CD8-positive, alpha-beta memory T cell (primary cell): ENCODE data around the gene FBXW7. TPM values are rescaled to one million over a fixed set of nuclear protein-coding genes. Genes with fewer than 3 reads are reported as not detected.

Source experiments
- CTCF ChIA-PET: fragments of 350-600 bp; sonication (Branson Sonifier 250); formaldehyde crosslinking; loops from one replicate; lab custom pipeline; 2021; ENCODE audit warnings: antibody characterized with exemption; lab: Charles Lee
- POLR2A ChIA-PET: fragments of 350-600 bp; sonication (Branson Sonifier 250); formaldehyde crosslinking; loops from one replicate; lab custom pipeline; 2021; ENCODE audit warnings: antibody characterized with exemption; lab: Charles Lee
- DNase-seq, 5 donors: peaks; one replicate each; pipeline versions ENCODE4 v3.0.0 to v3.0.0-alpha.2; 2020 to 2022; ENCODE audit warnings: mixed read lengths in 1 of 5
- H3K27ac ChIP-seq: one replicate; pipeline ENCODE4 v1.7.0; 2013; ENCODE audit warnings: low read depth, mild to moderate bottlenecking, low read length, moderate library complexity
- H3K27me3 ChIP-seq: 2 replicates; pipeline ENCODE4 v1.7.0; 2013; ENCODE audit warnings: low read length, mild to moderate bottlenecking; ENCODE audit not compliant: insufficient read depth, poor library complexity, severe bottlenecking
- H3K36me3 ChIP-seq: 2 replicates; pipeline ENCODE4 v1.7.0; 2013; ENCODE audit warnings: mild to moderate bottlenecking, low read length, moderate library complexity; ENCODE audit not compliant: insufficient read depth
- H3K4me1 ChIP-seq: 2 replicates; pipeline ENCODE4 v1.7.0; 2013; ENCODE audit warnings: mild to moderate bottlenecking, low read length, moderate library complexity; ENCODE audit not compliant: insufficient read depth
- H3K4me3 ChIP-seq: 2 replicates; pipeline ENCODE4 v1.7.0; 2013; ENCODE audit warnings: mild to moderate bottlenecking, low read length
- H3K9me3 ChIP-seq: 2 replicates; pipeline ENCODE4 v1.7.0; 2013; ENCODE audit warnings: mild to moderate bottlenecking, low read length
- H3K27ac Mint-ChIP-seq, 8 donors: one replicate each; pipeline ENCODE4 v1.8.0; 2020 to 2021; ENCODE audit warnings: mixed read lengths in 8 of 8, mild to moderate bottlenecking in 6 of 8, inconsistent platforms in 3 of 8, moderate library complexity in 3 of 8
- H3K27me3 Mint-ChIP-seq, 2 donors: one replicate each; pipeline ENCODE4 v1.8.0; 2020 to 2021; ENCODE audit warnings: mixed read lengths in 2 of 2, mild to moderate bottlenecking in 1 of 2, moderate library complexity in 1 of 2
- H3K36me3 Mint-ChIP-seq, 3 donors: one replicate each; pipeline ENCODE4 v1.8.0; 2020 to 2021; ENCODE audit warnings: mixed read lengths in 3 of 3, inconsistent platforms in 1 of 3, mild to moderate bottlenecking in 1 of 3
- H3K4me1 Mint-ChIP-seq, 3 donors: one replicate each; pipeline ENCODE4 v1.8.0; 2020 to 2021; ENCODE audit warnings: mixed read lengths in 3 of 3, inconsistent platforms in 1 of 3, mild to moderate bottlenecking in 1 of 3
- H3K4me3 Mint-ChIP-seq, 7 donors: one replicate each; pipeline ENCODE4 v1.8.0; 2020 to 2021; ENCODE audit warnings: mixed read lengths in 7 of 7, mild to moderate bottlenecking in 6 of 7, moderate library complexity in 4 of 7, inconsistent platforms in 2 of 7
- H3K9me3 Mint-ChIP-seq, 5 donors: one replicate each; pipeline ENCODE4 v1.8.0; 2020 to 2022; ENCODE audit warnings: mixed read lengths in 5 of 5, mild to moderate bottlenecking in 3 of 5, moderate library complexity in 2 of 5, inconsistent platforms in 1 of 5
- polyA plus RNA-seq: library from polyadenylated mRNA; unstranded; fragments of 300-500 nt; fragmentation: Illumina TruSeq; gene quantifications from one replicate; pipeline ENCODE4 v1.2.3, GENCODE V29; 2021
- total RNA-seq, 2 experiments: library from RNA; stranded (reverse); gene quantifications; one replicate each; pipeline ENCODE4 v1.2.3, GENCODE V29; 2021

FBXW7 gene
- total and polyA plus RNA-seq, 3 experiments from 2014 or later, result 42.7 to 54.3 (median 46.6) TPM

DNA sequence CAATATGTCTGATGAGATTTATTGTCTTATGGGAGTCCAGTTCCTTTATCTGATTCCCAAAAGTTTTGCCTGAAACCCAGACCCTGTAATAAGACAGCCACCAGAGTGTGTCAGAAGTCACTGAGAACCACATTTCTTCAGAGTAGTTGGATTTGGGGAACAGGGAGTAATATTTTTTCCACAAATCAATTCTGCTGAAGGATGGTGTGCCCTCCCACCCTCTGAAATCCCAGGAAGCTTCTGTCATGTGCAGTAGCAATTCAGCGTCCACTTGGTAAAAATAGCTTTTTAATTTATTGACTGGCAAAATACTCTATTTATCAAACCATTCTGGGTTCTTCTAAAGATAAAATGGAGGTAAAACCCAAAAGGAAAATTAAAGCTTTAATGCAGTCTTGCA is 229.4 kb downstream of the FBXW7 start:
- Mint-ChIP-seq H3K4me3 (no peak overlapping the region), H3K9me3 (no peaks in the 10 kb centered on the region), H3K36me3 (peaks cover 0 to 9% (median 4%) of the 10 kb centered on the region in 3 donors), H3K4me1 (no peaks in the 10 kb centered on the region), H3K27me3 (peaks cover 0 to 1% of the 10 kb centered on the region in 2 donors), H3K27ac (no peak overlapping the region)
- Histone ChIP-seq H3K4me3 (no peak overlapping the region), H3K27ac (no peak overlapping the region), H3K4me1 (no peaks in the 10 kb centered on the region), H3K9me3 (no peaks in the 10 kb centered on the region), H3K36me3 (no peaks in the 10 kb centered on the region), H3K27me3 (no peaks in the 10 kb centered on the region)
- ChIA-PET CTCF (no interaction called here), POLR2A (no interaction called here)
- DNase-seq, result no peak

DNA sequence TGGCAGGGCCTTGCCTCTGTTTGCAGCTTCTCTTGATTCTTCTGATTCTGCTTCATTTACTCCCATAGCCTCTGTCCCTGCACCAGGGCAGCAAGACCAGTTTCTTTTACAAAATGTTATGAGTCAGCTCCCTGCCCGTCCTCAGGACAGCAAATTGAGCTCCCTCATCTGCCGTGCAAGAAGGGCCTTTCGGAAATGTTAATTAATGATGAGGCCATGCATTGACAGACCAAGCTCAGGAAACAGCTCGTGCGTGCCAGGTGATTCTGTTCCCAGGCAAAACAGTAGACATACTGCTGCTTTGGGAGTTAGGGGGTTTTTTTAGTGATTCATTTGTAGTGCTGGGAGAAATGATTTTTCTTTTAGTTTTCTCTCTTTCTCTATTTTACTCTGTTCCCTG is 231.7 kb downstream of the FBXW7 start:
- DNase-seq, result no peak
- H3K9me3 Mint-ChIP-seq, result no peaks in the 10 kb centered on the region
- CTCF ChIA-PET, result no interaction called here
- Histone ChIP-seq H3K36me3 (no peaks in the 10 kb centered on the region), H3K9me3 (no peaks in the 10 kb centered on the region), H3K27ac (no peak overlapping the region), H3K4me3 (no peak overlapping the region), H3K27me3 (no peaks in the 10 kb centered on the region), H3K4me1 (no peaks in the 10 kb centered on the region)
- no peak overlapping the region for H3K4me3 Mint-ChIP-seq
- no peak overlapping the region for H3K27ac Mint-ChIP-seq
- peaks cover 0 to 9% (median 1%) of the 10 kb centered on the region in 3 donors for H3K36me3 Mint-ChIP-seq
- POLR2A ChIA-PET, result no interaction called here
- no peaks in the 10 kb centered on the region for H3K4me1 Mint-ChIP-seq
- peaks cover 1 to 3% of the 10 kb centered on the region in 2 donors for H3K27me3 Mint-ChIP-seq

DNA sequence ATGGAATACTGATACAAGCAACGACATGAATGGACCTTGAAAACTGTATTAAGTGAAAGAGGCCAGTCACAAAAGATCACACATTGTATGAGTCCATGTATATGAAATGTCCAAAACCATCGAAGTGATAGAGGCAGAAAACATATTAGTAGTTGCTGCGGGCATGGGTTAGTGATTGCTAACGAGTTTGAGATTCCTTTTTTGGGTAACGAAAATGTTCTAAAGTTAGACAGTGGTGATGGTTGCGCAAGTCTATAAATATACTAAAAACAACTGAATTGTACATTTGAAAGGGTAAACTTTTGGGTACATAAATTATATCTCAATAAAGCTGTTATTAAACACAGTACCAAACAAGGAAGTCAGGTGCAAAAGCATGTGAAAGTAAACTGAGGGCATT is 234.5 kb downstream of the FBXW7 start:
- H3K4me3 ChIP-seq, result no peak overlapping the region
- no peaks in the 10 kb centered on the region for H3K4me1 Mint-ChIP-seq
- H3K36me3 ChIP-seq, result no peaks in the 10 kb centered on the region
- peaks cover 0 to 12% (median 0%) of the 10 kb centered on the region in 3 donors for H3K36me3 Mint-ChIP-seq
- H3K27me3 Mint-ChIP-seq, result peaks cover 3% of the 10 kb centered on the region in 2 donors
- no peak overlapping the region for H3K27ac ChIP-seq
- no peaks in the 10 kb centered on the region for H3K9me3 ChIP-seq
- POLR2A ChIA-PET, result no interaction called here
- H3K4me1 ChIP-seq, result no peaks in the 10 kb centered on the region
- H3K27me3 ChIP-seq, result no peaks in the 10 kb centered on the region
- no peak overlapping the region for H3K27ac Mint-ChIP-seq
- CTCF ChIA-PET, result no interaction called here
- no peaks in the 10 kb centered on the region for H3K9me3 Mint-ChIP-seq
- no peak for DNase-seq
- no peak overlapping the region for H3K4me3 Mint-ChIP-seq

DNA sequence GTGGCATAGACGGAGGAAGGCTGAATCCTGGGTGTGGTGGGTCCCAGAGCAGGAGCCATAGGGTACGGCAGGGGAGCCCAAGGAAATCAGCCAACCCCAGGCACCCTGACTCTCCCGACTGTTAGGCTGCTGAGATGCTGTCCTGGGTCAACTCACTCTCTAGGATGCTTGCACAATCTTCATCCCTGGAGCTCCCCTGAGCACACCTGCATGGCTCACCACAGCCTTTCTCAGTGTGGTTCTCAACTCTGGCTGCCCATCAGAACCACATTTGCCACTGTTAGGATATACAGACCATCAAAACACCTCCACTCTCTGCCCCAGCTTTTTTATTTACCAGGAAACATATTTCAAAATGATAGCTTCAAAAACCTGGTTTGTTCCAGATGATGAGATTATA is 236.3 kb downstream of the FBXW7 start:
- Histone ChIP-seq H3K4me1 (no peaks in the 10 kb centered on the region), H3K9me3 (no peaks in the 10 kb centered on the region), H3K27me3 (no peaks in the 10 kb centered on the region), H3K4me3 (no peak overlapping the region), H3K27ac (no peak overlapping the region), H3K36me3 (no peaks in the 10 kb centered on the region)
- no peak for DNase-seq
- Mint-ChIP-seq H3K27me3 (peaks cover 3% of the 10 kb centered on the region in 2 donors), H3K4me1 (no peaks in the 10 kb centered on the region), H3K9me3 (no peaks in the 10 kb centered on the region), H3K4me3 (no peak overlapping the region), H3K27ac (no peak overlapping the region), H3K36me3 (peaks cover 0 to 8% (median 0%) of the 10 kb centered on the region in 3 donors)
- ChIA-PET CTCF (no interaction called here), POLR2A (no interaction called here)

DNA sequence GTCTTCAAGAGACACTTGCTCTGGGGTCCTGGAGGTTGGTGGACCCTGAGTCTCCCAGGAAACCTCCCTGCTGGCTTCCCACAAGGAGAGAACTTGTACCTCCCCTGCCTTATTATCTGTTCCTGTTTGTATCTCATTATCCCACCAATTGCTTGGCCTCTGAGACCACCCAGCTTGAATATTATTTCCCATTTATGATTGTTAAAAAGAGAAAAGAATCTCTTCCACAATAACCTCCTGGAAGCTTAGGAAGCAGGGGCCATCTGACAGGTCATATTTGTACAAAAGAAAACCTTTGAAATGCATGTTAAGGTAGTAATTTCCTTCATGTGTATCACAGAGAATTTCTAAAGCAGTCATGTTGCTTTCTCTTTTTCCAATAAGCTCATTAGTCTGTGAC is 239.5 kb downstream of the FBXW7 start:
- DNase-seq, result no peak
- Mint-ChIP-seq H3K36me3 (peaks cover 0 to 3% (median 0%) of the 10 kb centered on the region in 3 donors), H3K4me3 (no peak overlapping the region), H3K27me3 (peaks cover 6 to 7% of the 10 kb centered on the region in 2 donors), H3K4me1 (no peaks in the 10 kb centered on the region), H3K9me3 (no peaks in the 10 kb centered on the region), H3K27ac (no peak overlapping the region)
- H3K4me1 ChIP-seq, result no peaks in the 10 kb centered on the region
- H3K4me3 ChIP-seq, result no peak overlapping the region
- CTCF ChIA-PET, result interaction anchor here (0.6 kb wide), 1 partner anchor 257 kb away, joined by 3 read pairs; no protein-coding TSS in a partner anchor
- no peak overlapping the region for H3K27ac ChIP-seq
- POLR2A ChIA-PET, result interaction anchor here (0.6 kb wide), 1 partner anchor 8 kb away, joined by 3 read pairs; no protein-coding TSS in a partner anchor
- H3K36me3 ChIP-seq, result no peaks in the 10 kb centered on the region
- no peaks in the 10 kb centered on the region for H3K9me3 ChIP-seq
- H3K27me3 ChIP-seq, result no peaks in the 10 kb centered on the region

DNA sequence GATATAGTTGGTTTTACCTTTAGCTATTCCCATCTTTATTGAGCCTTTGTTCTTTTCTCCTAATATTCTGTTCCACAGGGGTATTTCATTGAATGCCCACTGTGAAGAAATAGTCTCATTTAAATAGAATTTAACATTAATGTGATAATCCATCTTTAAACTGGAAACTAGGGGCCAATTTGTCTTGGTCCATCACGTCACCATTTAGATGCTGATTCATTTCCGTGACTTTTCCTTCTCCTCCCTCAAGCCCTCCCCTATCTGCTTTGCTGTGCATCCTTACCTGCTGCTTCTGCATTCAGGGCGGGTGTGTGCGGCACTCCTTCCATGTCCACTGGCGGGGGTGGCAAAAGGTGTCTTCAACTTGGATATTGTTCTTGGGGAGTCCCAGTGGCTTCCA is 241.1 kb downstream of the FBXW7 start:
- CTCF ChIA-PET, result no interaction called here
- no peaks in the 10 kb centered on the region for H3K9me3 Mint-ChIP-seq
- no peak overlapping the region for H3K4me3 Mint-ChIP-seq

DNA sequence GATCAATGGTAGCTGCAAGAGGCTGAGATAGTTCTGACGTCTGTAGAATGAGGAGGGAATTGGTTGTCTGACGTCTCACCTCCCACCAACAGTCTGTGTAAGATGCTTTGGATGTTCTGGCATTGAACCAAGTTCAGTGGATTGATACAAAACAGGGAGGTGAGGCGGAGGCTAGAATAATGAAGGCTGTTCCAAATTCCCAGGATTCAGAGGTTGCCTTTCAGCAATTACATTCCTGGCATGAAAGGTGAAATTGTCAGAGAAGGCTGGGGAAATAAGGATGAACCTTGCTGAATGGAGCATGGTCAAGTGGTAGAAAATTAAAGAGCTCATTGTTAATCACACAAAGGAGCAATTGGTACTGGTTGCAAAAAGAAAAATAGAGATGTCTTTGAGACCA is 241.6 kb downstream of the FBXW7 start:
- no peaks in the 10 kb centered on the region for H3K36me3 ChIP-seq
- Mint-ChIP-seq H3K4me3 (no peak overlapping the region), H3K27ac (no peak overlapping the region), H3K4me1 (no peaks in the 10 kb centered on the region), H3K9me3 (no peaks in the 10 kb centered on the region), H3K27me3 (peaks cover 4 to 7% of the 10 kb centered on the region in 2 donors), H3K36me3 (peaks cover 0 to 3% (median 0%) of the 10 kb centered on the region in 3 donors)
- POLR2A ChIA-PET, result no interaction called here
- no peaks in the 10 kb centered on the region for H3K9me3 ChIP-seq
- H3K27ac ChIP-seq, result no peak overlapping the region
- H3K4me1 ChIP-seq, result no peaks in the 10 kb centered on the region
- DNase-seq, result no peak
- no peak overlapping the region for H3K4me3 ChIP-seq
- no peaks in the 10 kb centered on the region for H3K27me3 ChIP-seq
- CTCF ChIA-PET, result no interaction called here

More for the DNA sequence above, 241.1 kb downstream of the FBXW7 start:
- H3K36me3 Mint-ChIP-seq, result peaks cover 0 to 3% (median 0%) of the 10 kb centered on the region in 3 donors
- no peaks in the 10 kb centered on the region for H3K27me3 ChIP-seq
- no peaks in the 10 kb centered on the region for H3K4me1 ChIP-seq
- DNase-seq, result no peak
- H3K27ac Mint-ChIP-seq, result no peak overlapping the region
- no peak overlapping the region for H3K4me3 ChIP-seq
- POLR2A ChIA-PET, result no interaction called here
- no peaks in the 10 kb centered on the region for H3K4me1 Mint-ChIP-seq
- H3K27me3 Mint-ChIP-seq, result peaks cover 6 to 7% of the 10 kb centered on the region in 2 donors
- no peak overlapping the region for H3K27ac ChIP-seq
- no peaks in the 10 kb centered on the region for H3K36me3 ChIP-seq
- H3K9me3 ChIP-seq, result no peaks in the 10 kb centered on the region

DNA sequence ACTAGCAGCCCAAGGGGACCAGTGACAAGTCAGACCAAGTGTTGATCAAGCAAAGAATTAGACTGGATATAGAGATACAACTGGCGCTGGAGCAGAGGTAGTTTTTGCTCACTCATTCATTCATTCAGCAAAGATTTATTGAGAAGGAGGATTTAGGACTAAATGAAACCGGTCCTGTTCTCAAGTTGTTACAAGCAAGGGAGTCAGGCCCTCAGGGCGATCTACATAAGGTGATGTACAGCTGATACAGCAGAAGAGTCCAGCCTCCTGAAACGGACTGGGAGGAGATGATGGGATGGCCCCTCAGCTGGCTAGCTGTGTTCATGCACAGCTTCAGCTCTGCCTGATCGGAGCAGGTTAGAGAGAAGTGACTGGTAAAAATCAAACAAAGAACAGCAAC is 242.4 kb downstream of the FBXW7 start:
- no peaks in the 10 kb centered on the region for H3K9me3 ChIP-seq
- H3K27ac ChIP-seq, result no peak overlapping the region
- no peak for DNase-seq
- Mint-ChIP-seq H3K27ac (no peak overlapping the region), H3K36me3 (peaks cover 0 to 3% (median 0%) of the 10 kb centered on the region in 3 donors), H3K4me3 (no peak overlapping the region), H3K9me3 (no peaks in the 10 kb centered on the region), H3K27me3 (peaks cover 3 to 6% of the 10 kb centered on the region in 2 donors), H3K4me1 (no peaks in the 10 kb centered on the region)
- no peak overlapping the region for H3K4me3 ChIP-seq
- no peaks in the 10 kb centered on the region for H3K36me3 ChIP-seq
- ChIA-PET POLR2A (no interaction called here), CTCF (no interaction called here)
- H3K27me3 ChIP-seq, result no peaks in the 10 kb centered on the region
- no peaks in the 10 kb centered on the region for H3K4me1 ChIP-seq
